Mucosa of descending colon (tissue), 3 donors: ENCODE measurements around the gene ELMO1. TPM values are rescaled to one million over a fixed set of nuclear protein-coding genes. Genes with fewer than 3 reads are reported as not detected.

Experiments used
- ATAC-seq: fragments of 200-7000 bp; cut with Tn5 transposase; one replicate; pipeline ENCODE4 v1.9.1; 2020; ENCODE audit warnings: mild to moderate bottlenecking, moderate library complexity
- DNase-seq, 3 donors: peaks; one replicate each; pipeline ENCODE4 v3.0.0-alpha.2; 2020
- H3K36me3 ChIP-seq: fragments of 200-600 bp; one replicate; pipeline ENCODE4 v1.8.0; 2021; ENCODE audit warnings: low read depth, mild to moderate bottlenecking
- H3K4me1 ChIP-seq: fragments of 200-600 bp; one replicate; pipeline ENCODE4 v1.8.0; 2021; ENCODE audit warnings: low read depth, mild to moderate bottlenecking
- H3K4me3 ChIP-seq: fragments of 200-600 bp; one replicate; pipeline ENCODE4 v1.8.0; 2021; ENCODE audit warnings: mild to moderate bottlenecking
- H3K9me3 ChIP-seq: fragments of 200-600 bp; one replicate; pipeline ENCODE4 v1.8.0; 2021; ENCODE audit warnings: mild to moderate bottlenecking
- intact Hi-C, 2 donors: fragments of 100-400 bp; cut with DNase I in 1 of 2; cut with micrococcal nuclease in 1 of 2; formaldehyde crosslinking; loops; one replicate each; pipeline versions ENCODE4 v1.11.0 to v1.11.1; 2022; cut with DNase I, micrococcal nuclease
- total RNA-seq, 3 donors: library from RNA; stranded (reverse); fragmentation: NEBNext Ultra II Directional in 2 of 3; extraction: Animal tissue kit (Norgen Biotek cat#: 25700) in 2 of 3; gene quantifications; one replicate each; pipeline versions ENCODE4 v1.2.1 to v1.2.4, GENCODE V29; 2021 to 2023
- TF ChIP-seq, protein P1 (sequence below): fragments of 200-600 bp; IDR thresholded peaks from one replicate; pipeline ENCODE4 v1.8.0; 2022; ENCODE audit warnings: antibody characterized with exemption, mild to moderate bottlenecking
- donor health status: DM: no; HTN: no; CAD: no; lungs with moderate emphysema.
- donor health status: DM: no; HTN: no; CAD: no.
- donor health status: DM: no; HTN: yes; CAD: no.

The ELMO1 gene
- total RNA-seq, 3 donors from 2014 or later, result 9.7 to 27.2 (median 18.2) TPM

DNA sequence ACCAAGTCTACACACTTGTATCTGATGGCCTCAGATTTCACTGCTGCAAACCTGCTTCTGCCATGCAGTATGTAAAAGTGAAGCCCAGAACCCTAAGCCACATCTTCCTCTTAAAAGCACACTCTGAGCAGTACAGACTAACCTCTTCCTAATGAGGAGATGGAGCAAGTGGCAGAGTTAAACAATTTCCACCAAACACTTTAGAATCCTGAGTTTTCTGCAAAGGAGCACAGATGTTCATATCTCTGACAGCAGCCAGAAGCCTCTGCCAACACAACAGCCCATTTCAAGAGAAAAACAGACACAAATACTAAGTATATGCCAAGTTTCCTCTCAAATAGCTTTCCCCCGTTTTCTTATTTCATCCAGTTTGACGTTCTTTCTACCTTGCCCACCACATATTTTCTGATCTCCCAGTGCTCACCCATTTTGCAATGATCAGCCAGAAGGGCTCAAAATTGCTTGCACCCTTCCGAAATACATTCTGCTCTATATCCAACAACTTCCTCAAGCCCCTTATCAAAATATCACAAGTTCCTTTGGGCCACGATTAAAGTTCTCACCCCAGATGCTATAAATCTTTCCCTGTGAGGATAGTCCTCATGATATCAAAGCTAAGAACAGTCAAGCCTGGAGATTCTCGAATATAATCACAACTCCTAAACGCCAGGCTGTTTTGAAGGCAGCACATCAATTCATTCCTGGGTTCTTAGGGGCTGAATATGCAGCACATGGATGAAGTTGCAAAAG lies 27.5 kb downstream of the ELMO1 start:
- intact Hi-C loops, result no loop called here
- Histone ChIP-seq H3K36me3 (no peaks in the 10 kb centered on the region), H3K9me3 (no peaks in the 10 kb centered on the region), H3K4me1 (no peaks in the 10 kb centered on the region), H3K4me3 (no peak overlapping the region)
- ATAC-seq (peak; percentile 9), DNase-seq (no peak)
- TF ChIP-seq, protein P1, sequence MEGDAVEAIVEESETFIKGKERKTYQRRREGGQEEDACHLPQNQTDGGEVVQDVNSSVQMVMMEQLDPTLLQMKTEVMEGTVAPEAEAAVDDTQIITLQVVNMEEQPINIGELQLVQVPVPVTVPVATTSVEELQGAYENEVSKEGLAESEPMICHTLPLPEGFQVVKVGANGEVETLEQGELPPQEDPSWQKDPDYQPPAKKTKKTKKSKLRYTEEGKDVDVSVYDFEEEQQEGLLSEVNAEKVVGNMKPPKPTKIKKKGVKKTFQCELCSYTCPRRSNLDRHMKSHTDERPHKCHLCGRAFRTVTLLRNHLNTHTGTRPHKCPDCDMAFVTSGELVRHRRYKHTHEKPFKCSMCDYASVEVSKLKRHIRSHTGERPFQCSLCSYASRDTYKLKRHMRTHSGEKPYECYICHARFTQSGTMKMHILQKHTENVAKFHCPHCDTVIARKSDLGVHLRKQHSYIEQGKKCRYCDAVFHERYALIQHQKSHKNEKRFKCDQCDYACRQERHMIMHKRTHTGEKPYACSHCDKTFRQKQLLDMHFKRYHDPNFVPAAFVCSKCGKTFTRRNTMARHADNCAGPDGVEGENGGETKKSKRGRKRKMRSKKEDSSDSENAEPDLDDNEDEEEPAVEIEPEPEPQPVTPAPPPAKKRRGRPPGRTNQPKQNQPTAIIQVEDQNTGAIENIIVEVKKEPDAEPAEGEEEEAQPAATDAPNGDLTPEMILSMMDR, result no peak

DNA sequence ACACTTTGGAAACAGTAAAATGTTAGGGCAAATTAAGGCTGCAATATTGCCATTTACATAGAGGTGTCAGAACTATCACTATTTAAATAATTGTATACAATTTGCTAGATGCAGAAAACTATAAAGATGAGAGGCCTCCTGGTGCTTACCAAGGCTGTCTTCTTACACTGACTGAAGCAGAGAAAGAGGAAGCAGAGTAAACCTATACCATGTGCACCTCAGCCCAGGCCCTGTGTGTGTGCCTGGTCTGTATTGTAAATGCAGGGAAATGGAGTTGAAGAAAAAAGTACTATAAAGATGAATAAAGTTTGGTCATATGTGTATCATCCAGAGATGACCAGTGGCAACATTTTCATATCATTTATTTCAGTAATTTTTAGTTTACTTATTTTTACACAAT lies 29.2 kb downstream of the ELMO1 start:
- DNase-seq, result no peak
- no peaks in the 10 kb centered on the region for H3K9me3 ChIP-seq
- intact Hi-C loops, result no loop called here
- no peak overlapping the region for H3K4me3 ChIP-seq
- no peaks in the 10 kb centered on the region for H3K4me1 ChIP-seq
- ATAC-seq, result no peak
- H3K36me3 ChIP-seq, result no peaks in the 10 kb centered on the region
- TF ChIP-seq, protein P1, result no peak

DNA sequence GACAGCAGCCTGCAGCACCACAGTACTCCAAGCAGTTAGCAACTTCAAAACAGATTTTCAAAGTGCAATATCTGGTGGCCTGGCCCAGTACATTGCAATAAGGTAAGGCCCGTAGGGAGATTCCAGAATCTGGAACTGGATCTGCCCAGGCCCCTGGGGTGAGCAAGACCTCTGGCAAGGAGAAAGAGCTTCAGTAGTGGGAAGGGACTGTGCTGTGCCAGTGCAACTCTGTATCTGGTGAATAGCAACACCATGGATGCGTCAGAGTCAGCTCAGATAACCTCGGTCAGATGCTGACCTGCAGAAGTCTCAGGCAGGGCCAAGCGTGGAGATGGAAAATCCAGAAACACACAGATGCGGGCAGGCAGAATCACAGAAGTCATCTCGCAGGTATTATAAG lies 30.3 kb downstream of the ELMO1 start:
- ATAC-seq (no peak), DNase-seq (no peak)
- H3K4me1 ChIP-seq, result no peaks in the 10 kb centered on the region
- no peaks in the 10 kb centered on the region for H3K9me3 ChIP-seq
- TF ChIP-seq, protein P1, result no peak
- no peak overlapping the region for H3K4me3 ChIP-seq
- H3K36me3 ChIP-seq, result no peaks in the 10 kb centered on the region
- intact Hi-C loops, result no loop called here

DNA sequence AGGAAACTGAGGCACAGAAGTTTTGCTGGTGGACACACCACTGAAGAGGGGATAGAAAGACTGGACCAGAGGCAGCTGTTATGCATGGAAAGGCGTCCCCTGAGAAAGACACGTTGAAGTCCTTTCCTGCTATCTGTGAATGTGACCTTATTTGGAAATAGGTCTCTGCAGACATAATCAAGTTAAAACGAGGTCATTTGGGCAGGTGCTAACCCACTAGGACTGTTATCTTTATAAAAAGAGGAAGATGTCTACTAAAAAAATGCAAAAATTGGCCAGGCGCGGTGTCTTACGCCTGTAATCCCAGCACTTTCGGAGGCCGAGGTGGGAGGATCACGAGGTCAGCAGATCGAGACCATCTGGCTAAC lies 31.6 kb downstream of the ELMO1 start:
- Histone ChIP-seq H3K9me3 (no peaks in the 10 kb centered on the region), H3K4me3 (no peak overlapping the region), H3K4me1 (no peaks in the 10 kb centered on the region), H3K36me3 (no peaks in the 10 kb centered on the region)
- intact Hi-C loops, result no loop called here
- ATAC-seq (no peak), DNase-seq (no peak)
- TF ChIP-seq, protein P1, result no peak

DNA sequence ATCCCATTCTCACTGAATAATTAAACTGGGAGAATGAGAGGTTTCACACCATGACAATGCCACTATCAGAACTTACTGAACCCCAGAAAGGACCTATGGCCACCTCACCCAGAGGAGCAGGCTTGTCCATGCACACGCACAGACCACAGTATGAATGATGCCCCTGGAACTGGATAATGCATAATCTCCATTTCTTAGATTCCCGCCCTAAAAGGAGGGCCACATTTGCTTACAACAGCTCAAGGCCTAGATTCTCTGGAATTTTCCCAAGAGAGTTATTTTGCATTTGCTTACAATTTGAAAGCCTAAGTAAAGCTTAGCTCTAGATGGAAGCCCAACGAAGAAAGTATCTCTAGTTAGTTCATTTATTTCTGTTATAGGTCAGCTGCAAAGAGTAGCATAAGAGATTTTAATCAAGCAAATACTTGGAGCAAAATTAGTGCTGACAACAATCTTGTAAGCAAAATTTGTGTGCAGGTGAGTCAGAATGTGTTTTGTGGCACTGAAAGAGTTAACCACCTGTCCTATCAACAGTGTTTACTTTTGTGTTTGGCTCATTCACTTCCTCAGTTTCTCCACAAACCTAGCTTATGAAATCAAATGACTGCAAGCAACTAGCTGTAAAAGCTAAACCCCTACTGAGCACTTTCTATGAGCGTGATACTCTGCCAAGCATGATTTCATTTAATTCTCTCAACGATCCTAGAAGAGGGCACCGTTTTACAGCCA lies 32.1 kb downstream of the ELMO1 start:
- Histone ChIP-seq H3K4me1 (no peaks in the 10 kb centered on the region), H3K36me3 (no peaks in the 10 kb centered on the region), H3K9me3 (no peaks in the 10 kb centered on the region), H3K4me3 (no peak overlapping the region)
- intact Hi-C loops, result no loop called here
- TF ChIP-seq, protein P1, result no peak
- ATAC-seq (no peak), DNase-seq (no peak)
